Endothelial cell of umbilical vein (primary cell): ENCODE measurements around the gene SLC1A4. TPM values are rescaled to one million over a fixed set of nuclear protein-coding genes. Genes with fewer than 3 reads are reported as not detected.

ENCODE experiments used
- BruUV-seq: library from RNA; stranded (reverse); fragments of 400-500 nt; replicated peaks from 2 replicates; lab custom pipeline; 2021; lab: Mats Ljungman, UMichigan
- CTCF ChIA-PET: fragments of 300-600, 350-600 bp; sonication (Branson Sonifier 250); formaldehyde crosslinking; loops from one replicate; lab custom pipeline; 2021; ENCODE audit warnings: antibody characterized with exemption, inconsistent platforms; lab: Charles Lee
- POLR2A ChIA-PET: fragments of 300-600, 350-600 bp; sonication (Branson Sonifier 250); formaldehyde crosslinking; loops from one replicate; lab custom pipeline; 2021; ENCODE audit warnings: antibody characterized with exemption, inconsistent platforms; lab: Charles Lee
- DNase-seq: peaks from one replicate; pipeline ENCODE4 v3.0.0-alpha.2; 2011; ENCODE audit warnings: low read depth, low spot score
- FAIRE-seq: peaks from 2 replicates; lab custom pipeline; 2011; peaks lifted over from hg19 to GRCh38; lab: Jason Lieb, UNC
- H2AFZ ChIP-seq: 2 replicates; pipeline ENCODE4 v1.6.0; 2012; ENCODE audit warnings: low read depth, low read length, control low read depth, inconsistent platforms
- H3K27ac ChIP-seq: 2 replicates; pipeline ENCODE4 v1.5.1; 2011; ENCODE audit warnings: low read depth, mild to moderate bottlenecking, control low read depth, low read length, moderate library complexity; ENCODE audit not compliant: insufficient read depth
- H3K27me3 ChIP-seq, 2 experiments: 2 replicates each; pipeline versions ENCODE4 v1.6.0 to v1.6.1; 2011; ENCODE audit warnings: low read length in 2 of 2, mixed read lengths in 1 of 2; ENCODE audit not compliant: control insufficient read depth in 2 of 2, insufficient read depth in 2 of 2
- H3K36me3 ChIP-seq, 2 experiments: 2 replicates in 1 of 2; 3 replicates in 1 of 2; pipeline ENCODE4 v1.5.1; 2011; ENCODE audit warnings: low read length in 2 of 2, mild to moderate bottlenecking in 1 of 2, moderate library complexity in 1 of 2; ENCODE audit not compliant: control insufficient read depth in 2 of 2, insufficient read depth in 2 of 2; ENCODE audit errors: extremely low read depth in 1 of 2
- H3K4me1 ChIP-seq: 3 replicates; pipeline ENCODE4 v1.5.1; 2011; ENCODE audit warnings: mild to moderate bottlenecking, low read length; ENCODE audit not compliant: control insufficient read depth, insufficient read depth; ENCODE audit errors: extremely low read depth
- H3K4me2 ChIP-seq: 2 replicates; pipeline ENCODE4 v1.6.1; 2011; ENCODE audit warnings: low read length, control low read depth, mixed read lengths; ENCODE audit not compliant: insufficient read depth
- H3K4me3 ChIP-seq, 3 experiments: fragments of 200-600 bp in 1 of 3; sonication (generic), shearing (Covaris generic) in 1 of 3; replicated peaks in 1 of 3; 2 replicates each; pipeline ENCODE4 v1.5.1; 2011 to 2016; ENCODE audit warnings: control low read depth in 3 of 3, low read length in 3 of 3, mild to moderate bottlenecking in 2 of 3, inconsistent platforms in 1 of 3, low read depth in 1 of 3, moderate library complexity in 1 of 3; ENCODE audit not compliant: insufficient read depth in 1 of 3
- H3K79me2 ChIP-seq: 2 replicates; pipeline ENCODE4 v1.6.0; 2012; ENCODE audit warnings: low read length, inconsistent platforms; ENCODE audit not compliant: control insufficient read depth, insufficient read depth
- H3K9ac ChIP-seq: replicated peaks from 2 replicates; pipeline ENCODE3; 2011; ENCODE audit warnings: low read length, control low read depth; ENCODE audit not compliant: insufficient read depth; ENCODE audit errors: extremely low read depth
- H3K9me1 ChIP-seq: replicated peaks from 3 replicates; pipeline ENCODE4 v1.6.0; 2011; ENCODE audit warnings: mild to moderate bottlenecking, low read length; ENCODE audit not compliant: control insufficient read depth, insufficient read depth; ENCODE audit errors: extremely low read depth
- H3K9me3 ChIP-seq: replicated peaks from 2 replicates; pipeline ENCODE4 v1.5.1; 2012; ENCODE audit warnings: low read length, inconsistent platforms; ENCODE audit not compliant: control insufficient read depth, insufficient read depth
- H4K20me1 ChIP-seq: replicated peaks from 2 replicates; pipeline ENCODE3; 2011; ENCODE audit warnings: mild to moderate bottlenecking, low read length; ENCODE audit not compliant: control insufficient read depth, insufficient read depth; ENCODE audit errors: extremely low read depth
- EZH2 ChIP-seq: IDR thresholded peaks from 2 replicates; pipeline ENCODE4 v1.6.1; 2012; ENCODE audit warnings: borderline replicate concordance, low read depth, mild to moderate bottlenecking, moderate library complexity, low read length, inconsistent platforms; ENCODE audit not compliant: severe bottlenecking
- JUN ChIP-seq: IDR thresholded peaks from 2 replicates; pipeline ENCODE4 v1.6.1; 2011; ENCODE audit warnings: borderline replicate concordance, low read depth; ENCODE audit not compliant: insufficient read length, insufficient read depth
- MYC ChIP-seq: IDR thresholded peaks from one replicate; pipeline ENCODE4 v1.6.1; 2011; ENCODE audit warnings: mild to moderate bottlenecking, low read depth, low read length
- POLR2A ChIP-seq: IDR thresholded peaks from 2 replicates; pipeline ENCODE4 v1.6.1; 2012; ENCODE audit warnings: low read depth, mild to moderate bottlenecking, control low read depth, low read length
- POLR2AphosphoS5 ChIP-seq: IDR thresholded peaks from 2 replicates; pipeline ENCODE4 v1.6.1; 2012; ENCODE audit warnings: low read depth, mild to moderate bottlenecking, control low read depth, low read length, moderate library complexity; ENCODE audit not compliant: insufficient read depth
- dilution Hi-C: fragments of 300-500 bp; cut with MboI; formaldehyde crosslinking; loops from one replicate; pipeline ENCODE4 v1.15.0; 2019; ENCODE audit warnings: low sequenced_read_pairs; ENCODE audit not compliant: extremely low pct_ligation_motif_present
- intact Hi-C: fragments of 100-400 bp; cut with micrococcal nuclease; formaldehyde crosslinking; loops from one replicate; pipeline ENCODE4 v1.10.0; 2022
- polyA plus RNA-seq, 4 experiments: library from polyadenylated mRNA; depleted of rRNA in 3 of 4; stranded (reverse) in 3 of 4; unstranded in 1 of 4; fragments of >200 nt; gene quantifications; 2 replicates each; pipeline versions ENCODE4 v1.2.1 to v1.2.3, GENCODE V29; 2011 to 2012; ENCODE audit warnings: missing spikeins in 1 of 4
- total RNA-seq: library from RNA; stranded (reverse); gene quantifications from 2 replicates; pipeline ENCODE4 v1.2.3, GENCODE V29; 2021
- TF ChIP-seq, protein P1 (sequence below), 2 donors: IDR thresholded peaks; 1 replicate in 1 of 2; 2 replicates in 1 of 2; pipeline ENCODE4 v1.5.1; 2011; ENCODE audit warnings: low read length in 2 of 2, mild to moderate bottlenecking in 2 of 2, moderate library complexity in 2 of 2, control low read depth in 1 of 2, inconsistent platforms in 1 of 2, low read depth in 1 of 2; ENCODE audit not compliant: insufficient read depth in 1 of 2; ENCODE audit errors: extremely low read depth in 1 of 2
- TF ChIP-seq, protein P2 (sequence below): IDR thresholded peaks from 2 replicates; pipeline ENCODE4 v1.6.1; 2011; ENCODE audit not compliant: insufficient read depth, insufficient read length

SLC1A4 gene
- total and polyA plus RNA-seq, 2 donors (not counting 3 experiments of a cell fraction or from before 2014, with no cell fraction given): 9.9 to 13.9 TPM

DNA sequence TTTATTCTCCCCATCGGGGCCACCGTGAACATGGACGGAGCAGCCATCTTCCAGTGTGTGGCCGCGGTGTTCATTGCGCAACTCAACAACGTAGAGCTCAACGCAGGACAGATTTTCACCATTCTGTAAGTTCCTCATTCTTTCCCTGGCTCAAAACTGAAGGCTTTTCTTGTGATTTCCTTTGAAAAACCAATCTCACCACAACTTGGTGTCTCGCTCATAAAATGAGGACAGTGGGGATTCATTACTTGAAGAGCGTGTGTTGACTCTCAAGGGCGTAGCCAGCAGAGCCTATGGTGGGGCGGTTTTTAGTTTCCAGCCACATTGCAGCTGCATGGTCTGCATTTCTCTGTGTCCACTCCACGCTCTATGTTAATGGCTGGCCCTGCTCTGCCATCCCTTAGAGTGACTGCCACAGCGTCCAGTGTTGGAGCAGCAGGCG, 29.0 kb downstream of the SLC1A4 start:
- Histone ChIP-seq H3K9me3 (no peaks in the 10 kb centered on the region), H4K20me1 (no peaks in the 10 kb centered on the region), H3K9ac (no peak overlapping the region), H2AFZ (no peak overlapping the region), H3K4me3 (no peak overlapping the region), H3K27ac (no peak overlapping the region), H3K36me3 (peaks cover 0 to 3% of the 10 kb centered on the region in 2 experiments), H3K79me2 (no peaks in the 10 kb centered on the region), H3K4me2 (no peak overlapping the region), H3K27me3 (no peaks in the 10 kb centered on the region), H3K4me1 (no peaks in the 10 kb centered on the region), H3K9me1 (no peaks in the 10 kb centered on the region)
- FAIRE-seq (no peak), DNase-seq (no peak)
- no TSS peak for BruUV-seq
- dilution Hi-C loops: no loop called here
- POLR2A ChIA-PET: no interaction called here
- CTCF ChIA-PET: interaction anchor here (0.6 to 1.6 kb wide), 2 partner anchors 13 to 151 kb away, joined by 3 read pairs; no protein-coding TSS in a partner anchor
- intact Hi-C loops: no loop called here
- TF ChIP-seq, protein P1, sequence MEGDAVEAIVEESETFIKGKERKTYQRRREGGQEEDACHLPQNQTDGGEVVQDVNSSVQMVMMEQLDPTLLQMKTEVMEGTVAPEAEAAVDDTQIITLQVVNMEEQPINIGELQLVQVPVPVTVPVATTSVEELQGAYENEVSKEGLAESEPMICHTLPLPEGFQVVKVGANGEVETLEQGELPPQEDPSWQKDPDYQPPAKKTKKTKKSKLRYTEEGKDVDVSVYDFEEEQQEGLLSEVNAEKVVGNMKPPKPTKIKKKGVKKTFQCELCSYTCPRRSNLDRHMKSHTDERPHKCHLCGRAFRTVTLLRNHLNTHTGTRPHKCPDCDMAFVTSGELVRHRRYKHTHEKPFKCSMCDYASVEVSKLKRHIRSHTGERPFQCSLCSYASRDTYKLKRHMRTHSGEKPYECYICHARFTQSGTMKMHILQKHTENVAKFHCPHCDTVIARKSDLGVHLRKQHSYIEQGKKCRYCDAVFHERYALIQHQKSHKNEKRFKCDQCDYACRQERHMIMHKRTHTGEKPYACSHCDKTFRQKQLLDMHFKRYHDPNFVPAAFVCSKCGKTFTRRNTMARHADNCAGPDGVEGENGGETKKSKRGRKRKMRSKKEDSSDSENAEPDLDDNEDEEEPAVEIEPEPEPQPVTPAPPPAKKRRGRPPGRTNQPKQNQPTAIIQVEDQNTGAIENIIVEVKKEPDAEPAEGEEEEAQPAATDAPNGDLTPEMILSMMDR (IDR thresholded peaks at IDR 0.05; ENCODE audit: extremely low read depth in 1 of 2, insufficient read depth in 1 of 2, low read depth in 1 of 2, low read length in 2 of 2): no peak
- TF ChIP-seq POLR2AphosphoS5 (no peak), MYC (no peak), JUN (no peak), EZH2 (no peak), POLR2A (no peak)
- TF ChIP-seq, protein P2, sequence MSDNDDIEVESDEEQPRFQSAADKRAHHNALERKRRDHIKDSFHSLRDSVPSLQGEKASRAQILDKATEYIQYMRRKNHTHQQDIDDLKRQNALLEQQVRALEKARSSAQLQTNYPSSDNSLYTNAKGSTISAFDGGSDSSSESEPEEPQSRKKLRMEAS: no peak
